NCI-H1105 (cell line): ENCODE results near the gene LGMN.

Experiments
- DNase-seq: peaks from one replicate; lab custom pipeline; 2025; lab: John Stamatoyannopoulos, UW

Gene LGMN

GRCh38 chr14:92675976-92676375, 72.5 kb downstream of the LGMN start:
- DNase-seq, result no peak

- DNase-seq, result no peak
These were observed 73.0 kb downstream of the LGMN start for GRCh38 chr14:92675421-92675820.

GRCh38 chr14:92673601-92674150, 74.8 kb downstream of the LGMN start:
- DNase-seq, result no peak

GRCh38 chr14:92670643-92671366, 77.6 kb downstream of the LGMN start:
- no peak for DNase-seq

GRCh38 chr14:92670160-92670559, 78.3 kb downstream of the LGMN start:
- no peak for DNase-seq

GRCh38 chr14:92668276-92668973, 80.0 kb downstream of the LGMN start:
- no peak for DNase-seq

- DNase-seq, result no peak
These were observed 82.2 kb downstream of the LGMN start for GRCh38 chr14:92666251-92666650.

GRCh38 chr14:92665661-92666110, 82.7 kb downstream of the LGMN start:
- DNase-seq, result no peak

- no peak for DNase-seq
These were observed 85.4 kb downstream of the LGMN start for GRCh38 chr14:92663049-92663448.

- no peak for DNase-seq
These were observed 87.9 kb downstream of the LGMN start for GRCh38 chr14:92660571-92660970.

- DNase-seq, result no peak
These were observed 88.5 kb downstream of the LGMN start for GRCh38 chr14:92659765-92660561.

- DNase-seq, result no peak
These were observed 89.7 kb downstream of the LGMN start for GRCh38 chr14:92658684-92659083.

GRCh38 chr14:92658160-92658559, 90.3 kb downstream of the LGMN start:
- no peak for DNase-seq

GRCh38 chr14:92657457-92658142, 90.8 kb downstream of the LGMN start:
- DNase-seq, result no peak

GRCh38 chr14:92656306-92657081, 91.9 kb downstream of the LGMN start:
- DNase-seq, result no peak

- DNase-seq, result no peak
These were observed 92.8 kb downstream of the LGMN start for GRCh38 chr14:92655419-92656201.

GRCh38 chr14:92654239-92654901, 94.1 kb downstream of the LGMN start:
- DNase-seq, result no peak
